ENCODE measurements around the gene XRRA1.
"Not testable (repeated sequence)": the region's sequence is repeated elsewhere in the genome, so short reads cannot be mapped to it uniquely, and the experiment has no call there.

XRRA1 gene

DNA sequence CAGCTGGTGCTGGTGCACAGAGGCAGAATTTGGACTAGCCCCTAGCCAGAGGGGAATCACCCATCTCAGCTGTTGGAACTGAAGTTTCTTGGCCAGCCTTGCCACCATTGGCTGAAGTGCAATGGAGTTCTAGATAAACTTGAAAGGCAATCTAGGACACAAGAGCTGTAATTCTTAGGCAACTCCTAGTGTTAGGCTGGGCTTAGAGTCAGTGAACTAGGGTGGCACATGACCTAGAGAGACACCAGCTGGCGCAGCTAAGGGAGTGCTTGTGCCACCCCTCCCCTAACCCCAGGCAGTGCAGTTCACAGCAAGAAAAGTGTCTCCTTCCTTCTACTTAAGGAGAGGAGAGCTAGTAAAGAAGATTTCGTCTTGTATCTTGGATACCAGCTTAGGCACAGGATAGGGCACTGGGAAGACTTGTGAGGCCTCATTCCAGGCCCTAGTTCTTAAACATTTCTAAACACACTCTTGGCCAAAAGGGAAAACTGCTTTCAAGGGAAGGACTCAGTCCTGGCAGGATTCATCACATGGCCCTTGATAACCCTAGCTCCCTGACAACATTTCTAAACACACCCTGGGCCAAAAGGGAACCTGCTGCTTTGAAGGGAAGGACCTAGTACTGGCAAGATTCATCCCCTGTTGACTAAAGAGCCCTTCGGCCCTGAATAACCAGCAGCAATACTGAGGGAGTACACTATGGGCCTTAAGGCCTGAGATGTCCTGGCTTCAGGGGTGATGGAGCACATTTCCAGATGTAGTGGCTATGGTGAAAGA, 53.4 kb downstream of the XRRA1 start:
- no peak for DNase-seq

DNA sequence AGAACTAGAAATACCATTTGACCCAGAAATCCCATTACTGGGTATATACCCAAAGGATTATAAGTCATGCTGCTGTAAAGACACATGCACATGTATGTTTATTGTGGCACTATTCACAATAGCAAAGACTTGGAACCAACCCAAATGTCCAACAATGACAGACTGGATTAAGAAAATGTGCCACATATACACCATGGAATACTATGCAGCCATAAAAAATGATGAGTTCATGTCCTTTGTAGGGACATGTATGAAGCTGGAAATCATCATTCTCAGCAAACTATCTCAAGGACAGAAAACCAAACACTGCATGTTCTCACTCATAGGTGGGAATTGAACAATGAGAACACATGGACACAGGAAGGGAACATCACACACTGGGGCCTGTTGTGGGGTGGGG, 55.9 kb downstream of the XRRA1 start:
- not testable (repeated sequence) for DNase-seq

DNA sequence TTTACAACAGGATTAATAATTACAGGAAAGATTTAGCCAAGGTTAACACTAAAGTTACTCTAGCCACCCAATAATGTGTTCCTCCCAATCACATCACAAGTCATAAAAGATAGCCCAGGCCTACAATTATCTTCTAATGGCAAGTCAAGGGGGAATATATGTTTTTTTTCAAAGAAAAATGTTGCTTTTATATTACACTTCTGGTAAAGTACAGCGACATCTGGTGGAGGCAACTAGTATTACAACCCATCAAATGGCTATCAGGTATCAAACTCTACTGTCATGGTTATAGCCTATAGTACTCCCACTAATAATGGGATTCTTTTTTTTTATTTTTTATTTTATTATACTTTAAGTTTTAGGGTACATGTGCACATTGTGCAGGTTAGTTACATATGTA, 71.8 kb downstream of the XRRA1 start:
- peak; percentile 43 for DNase-seq

DNA sequence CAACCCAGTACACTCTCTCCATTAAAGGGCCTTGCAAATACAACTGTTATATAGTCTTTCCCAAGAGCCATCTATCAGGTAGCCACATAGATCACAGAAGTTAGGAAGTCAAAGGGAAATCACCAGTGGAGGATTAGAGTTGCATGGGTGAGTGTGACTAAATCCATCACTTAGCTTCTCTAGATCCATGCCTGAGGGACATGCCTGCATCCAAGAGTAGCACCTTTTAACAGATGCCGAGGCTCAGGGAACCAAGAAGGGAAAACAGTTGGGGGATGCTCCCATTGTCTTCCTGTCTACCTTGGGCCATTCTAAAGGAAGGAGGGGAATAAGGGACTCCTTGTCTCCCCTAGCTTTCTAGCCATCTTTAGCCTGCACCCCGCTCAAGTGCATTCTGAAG, 77.9 kb downstream of the XRRA1 start:
- no peak for DNase-seq

DNA sequence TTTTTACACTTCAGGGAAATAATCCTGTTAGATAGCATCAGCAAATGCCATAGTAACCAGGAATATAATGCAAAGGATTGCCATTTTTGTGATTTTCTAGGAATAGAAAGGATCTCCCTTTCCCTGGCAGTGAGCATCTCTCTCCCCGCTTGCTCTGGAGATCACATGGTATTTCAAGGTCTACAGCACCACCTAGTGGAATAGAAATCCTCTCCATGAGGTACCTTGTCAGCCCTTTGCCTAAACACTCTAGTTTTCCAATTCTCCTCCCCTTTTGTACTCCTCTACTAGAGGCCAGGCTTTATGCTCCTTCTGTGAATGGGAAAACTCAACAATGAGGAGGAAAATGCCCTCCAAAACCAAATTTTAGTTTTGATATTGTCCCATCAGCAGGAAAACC, 78.4 kb downstream of the XRRA1 start:
- peak; percentile 26 for DNase-seq

DNA sequence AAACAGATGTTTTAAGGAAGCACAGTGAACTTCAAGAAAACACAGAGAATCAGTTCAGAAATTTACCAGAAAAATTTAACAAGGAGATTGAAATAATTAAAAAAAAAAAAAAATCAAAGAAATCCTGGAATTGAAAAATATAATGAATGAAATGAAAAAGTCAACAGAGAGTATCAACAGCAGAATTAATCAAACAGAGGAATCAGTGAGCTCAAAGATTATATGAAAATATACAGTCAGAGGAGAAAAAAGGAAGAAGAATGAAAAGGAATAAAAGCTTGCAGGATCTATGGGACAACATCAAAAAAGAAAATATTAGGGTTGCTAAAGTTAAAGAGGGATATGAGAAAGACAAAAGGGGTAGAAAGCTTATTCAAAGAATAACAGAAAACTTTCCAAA, 82.3 kb downstream of the XRRA1 start:
- DNase-seq = no peak

DNA sequence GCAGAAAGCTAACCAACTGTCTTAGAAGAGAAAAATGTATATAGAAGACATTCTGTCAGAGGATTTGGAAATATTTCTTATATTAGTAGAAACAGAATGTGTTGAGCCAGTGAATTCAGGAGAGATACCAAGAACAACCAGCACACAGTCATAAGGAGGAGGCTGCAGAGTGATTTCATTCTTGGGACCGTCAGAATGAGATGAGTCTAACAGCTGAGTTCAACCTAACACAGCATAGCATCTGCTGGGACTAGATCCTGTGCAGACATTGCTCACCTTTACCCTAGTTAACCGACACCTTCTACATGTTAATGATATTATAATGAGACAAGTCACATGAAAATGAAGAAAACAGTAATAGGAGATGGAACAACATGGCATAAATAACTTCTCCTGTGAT, 85.5 kb downstream of the XRRA1 start:
- no peak for DNase-seq

DNA sequence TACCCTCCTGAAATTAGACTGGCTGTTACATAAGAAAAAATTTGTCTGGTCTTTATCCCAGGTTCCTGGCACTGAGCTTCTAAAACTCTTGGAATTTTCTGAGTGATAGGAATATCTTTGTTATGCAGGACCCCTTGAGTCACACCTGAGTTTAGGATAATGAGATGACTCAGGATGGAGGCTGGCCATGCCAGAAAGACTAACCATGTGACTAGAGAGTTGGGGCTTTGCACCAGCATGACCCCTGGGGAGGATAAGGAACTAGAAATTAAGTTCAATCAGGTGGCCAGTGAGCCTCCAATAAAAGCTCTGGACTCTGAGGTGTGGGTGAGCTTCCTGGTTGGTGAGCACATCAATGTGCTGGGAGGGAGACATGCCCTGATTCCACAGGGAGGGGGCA, 88.1 kb downstream of the XRRA1 start:
- no peak for DNase-seq

DNA sequence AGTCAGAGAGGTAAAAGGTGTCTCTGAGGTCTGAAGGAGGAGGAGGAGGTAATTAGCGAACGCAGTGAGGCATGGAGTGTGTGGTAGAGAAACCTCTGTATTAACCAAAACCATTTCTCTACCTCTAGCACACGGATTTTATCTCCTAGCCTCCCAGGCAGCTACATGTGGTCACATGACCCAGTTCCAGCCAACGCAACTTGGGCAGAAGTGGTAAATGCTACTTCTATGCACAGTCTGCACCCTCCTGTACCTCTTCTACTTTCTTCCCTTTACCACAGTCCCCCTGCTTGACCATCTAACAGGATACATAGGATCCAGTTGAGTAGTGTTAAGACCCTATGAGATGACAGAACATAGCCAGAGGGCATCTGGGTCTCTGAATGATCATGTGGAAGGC, 95.7 kb downstream of the XRRA1 start:
- DNase-seq = no peak

DNA sequence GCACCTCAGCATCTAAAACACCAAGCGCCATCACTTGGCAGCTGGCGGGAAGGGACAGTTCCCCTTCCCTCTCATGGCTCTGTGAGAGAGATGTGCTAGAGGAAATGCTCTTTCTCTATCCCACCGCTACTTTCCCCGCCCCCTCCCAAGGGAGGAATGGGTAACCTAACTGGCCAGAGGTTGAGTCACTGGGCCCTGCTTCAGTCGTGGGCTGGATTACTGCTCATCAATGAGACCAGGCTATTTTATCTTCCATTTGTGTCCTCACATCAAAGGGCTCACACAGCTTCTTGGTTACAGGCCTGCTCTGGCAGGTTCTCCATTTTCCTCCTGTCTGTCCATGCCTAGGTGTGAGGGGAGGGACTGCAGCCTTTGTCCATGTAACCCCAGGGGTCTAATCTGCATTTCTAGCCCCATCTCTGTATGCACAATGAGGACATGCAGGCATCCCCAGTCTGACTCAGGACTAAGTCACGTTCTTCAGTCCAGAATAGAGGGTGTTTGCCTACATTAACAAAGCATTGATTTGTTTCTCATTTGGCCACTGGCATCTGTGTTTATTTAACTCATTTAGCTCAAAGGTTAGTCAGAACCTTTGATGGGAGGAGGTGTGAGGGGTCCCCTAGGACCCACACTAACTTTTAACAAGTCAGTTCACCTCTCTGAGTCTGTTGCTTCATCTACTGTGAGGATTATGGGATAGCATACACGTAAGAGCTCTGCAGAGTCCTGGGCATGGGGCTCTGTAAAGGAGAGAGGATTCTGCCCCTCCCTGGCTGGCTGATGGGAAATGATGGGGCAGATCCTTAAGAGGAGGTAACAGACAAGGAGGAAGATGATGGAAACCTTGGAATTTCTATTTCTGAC, 99.1 kb downstream of the XRRA1 start:
- peak; percentile 8 for DNase-seq

DNA sequence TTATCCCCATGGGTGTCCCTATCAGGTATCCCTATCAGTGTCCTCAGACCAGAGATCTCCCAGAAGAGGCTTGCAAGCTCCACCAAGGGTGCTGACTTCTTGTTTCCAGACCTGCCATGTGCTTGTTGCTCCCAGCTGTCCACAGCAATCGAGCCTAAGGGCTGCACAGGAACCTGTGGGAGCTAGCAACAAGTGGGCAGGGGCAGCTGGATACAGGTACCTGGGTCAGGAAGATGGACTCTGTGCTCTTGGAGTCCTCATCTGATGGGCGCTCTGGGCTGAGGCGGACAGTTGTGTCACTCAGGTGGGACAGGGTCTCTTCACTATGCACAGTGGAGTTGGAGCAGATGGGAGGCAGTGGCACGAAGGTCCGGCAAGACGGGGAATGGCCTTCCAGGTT, 101.0 kb downstream of the XRRA1 start:
- DNase-seq = no peak

DNA sequence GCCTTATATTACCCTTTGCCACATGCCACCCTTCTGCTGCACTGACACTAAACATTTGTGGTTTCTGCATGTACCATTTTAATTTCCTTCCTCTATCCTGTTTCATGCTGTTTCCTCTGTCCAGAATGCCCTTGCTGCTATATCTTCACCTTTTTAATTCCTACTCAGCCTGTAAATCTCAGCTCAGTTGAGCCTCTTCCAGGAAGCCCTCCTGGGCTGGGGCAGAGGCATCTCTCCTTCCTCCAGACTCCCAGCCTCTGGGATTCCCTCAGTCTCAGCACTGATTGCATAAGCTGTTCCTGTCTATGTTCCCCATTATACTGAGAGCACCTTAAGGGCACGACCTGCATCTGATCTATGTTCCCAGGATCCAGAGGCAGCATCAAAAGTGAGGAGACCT, 101.5 kb downstream of the XRRA1 start:
- no peak for DNase-seq

DNA sequence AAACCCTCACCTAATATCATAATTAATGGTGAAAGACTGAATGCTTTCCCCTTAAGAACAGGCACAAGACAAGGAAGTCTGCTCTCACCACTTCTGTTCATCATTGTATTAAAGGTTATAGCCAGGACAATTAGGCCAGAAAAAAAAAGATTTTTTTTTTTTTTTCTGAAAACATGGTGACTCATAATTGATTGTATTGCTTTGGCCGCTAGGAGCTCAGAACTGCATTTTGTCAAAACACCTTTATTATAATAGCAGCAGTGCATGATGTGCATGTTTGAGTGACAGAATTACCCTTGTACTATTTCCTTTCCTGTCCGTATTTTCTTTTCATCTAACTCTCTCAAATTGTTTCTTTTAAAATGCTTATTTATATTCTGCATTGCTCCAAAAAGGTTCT, 102.1 kb downstream of the XRRA1 start:
- no peak for DNase-seq

DNA sequence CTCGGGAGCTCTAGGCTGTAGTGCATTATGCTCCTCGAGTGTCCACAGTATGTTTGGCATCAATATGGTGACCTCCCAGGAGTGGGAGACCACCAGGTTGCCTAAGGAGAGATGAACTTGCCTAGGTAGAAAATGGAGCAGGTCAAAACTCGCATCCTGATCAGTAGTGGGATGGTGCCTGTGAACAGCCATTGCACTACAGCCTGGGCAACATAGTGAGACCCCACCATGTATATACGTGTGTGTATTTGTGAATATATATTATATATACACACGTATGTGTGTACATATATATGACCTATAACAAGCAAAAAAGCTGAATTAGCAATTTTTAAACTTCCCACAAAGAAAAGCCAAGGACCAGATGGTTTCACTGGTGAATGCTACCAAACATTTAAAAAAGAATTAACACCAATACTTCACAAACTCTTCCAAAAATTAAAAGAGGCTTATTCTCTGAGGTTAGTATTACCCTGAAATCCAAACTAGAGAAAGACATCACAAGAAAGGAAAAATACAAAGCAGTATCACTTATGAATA, 102.8 kb downstream of the XRRA1 start:
- DNase-seq = no peak

DNA sequence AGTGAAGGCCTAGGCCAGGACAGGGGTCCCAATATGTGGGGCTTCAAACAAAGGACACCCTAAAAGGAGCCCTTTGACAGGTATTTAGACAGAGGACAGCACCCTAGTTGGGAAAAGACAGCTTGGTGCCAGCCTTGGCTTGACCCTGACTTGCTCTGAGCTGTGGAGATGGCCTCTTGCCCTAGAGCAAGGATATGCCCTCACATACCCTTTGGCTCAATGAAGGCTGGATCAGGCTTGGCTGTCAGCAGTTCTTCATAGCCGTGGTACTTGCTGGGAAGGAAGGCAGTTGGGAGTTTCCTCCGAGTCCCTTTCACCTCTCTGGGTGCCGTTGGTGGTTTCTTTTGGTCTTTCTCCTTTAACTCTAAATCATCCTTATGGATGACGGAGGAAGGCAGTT, 104.0 kb downstream of the XRRA1 start:
- DNase-seq = no peak

DNA sequence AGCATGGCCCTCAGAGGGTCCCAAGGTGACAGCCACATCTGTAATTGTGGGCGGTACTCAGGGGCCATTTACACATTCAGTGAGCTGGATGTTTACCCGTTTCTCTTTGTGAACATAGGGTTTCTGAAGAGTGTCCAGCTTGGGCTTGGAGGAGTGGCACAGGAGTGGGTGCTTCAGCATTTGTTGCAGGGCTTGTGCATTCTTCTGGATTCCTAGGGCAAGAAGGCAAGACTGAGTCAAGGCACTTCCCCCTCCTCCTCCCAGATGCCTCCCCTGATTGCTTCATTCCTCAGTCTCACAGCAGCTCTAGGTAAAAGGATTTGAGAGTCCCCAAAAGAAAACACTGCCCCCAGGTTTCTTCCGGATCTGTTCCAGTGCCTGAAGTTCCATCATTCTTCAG, 104.8 kb downstream of the XRRA1 start:
- no peak for DNase-seq

DNA sequence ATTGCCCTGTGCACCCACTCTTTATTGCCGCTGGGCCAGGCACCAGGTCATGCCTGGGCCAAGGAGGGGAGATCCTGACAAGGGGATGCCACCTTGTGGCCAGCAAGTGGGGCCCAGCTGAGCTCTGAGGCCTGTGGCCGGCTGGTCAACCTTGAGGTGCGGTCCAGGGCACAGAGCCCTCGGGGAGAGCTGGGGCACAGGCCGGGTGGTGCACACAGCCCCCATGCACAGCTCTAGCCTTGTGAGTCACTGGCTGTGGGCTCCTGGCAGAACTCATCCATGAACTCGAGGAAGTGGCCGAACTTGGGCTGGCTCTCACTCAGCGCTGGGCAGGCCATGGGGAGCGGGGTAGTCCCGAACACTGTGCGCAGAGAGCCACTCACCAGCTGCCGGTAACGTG, 105.9 kb downstream of the XRRA1 start:
- DNase-seq = no peak

DNA sequence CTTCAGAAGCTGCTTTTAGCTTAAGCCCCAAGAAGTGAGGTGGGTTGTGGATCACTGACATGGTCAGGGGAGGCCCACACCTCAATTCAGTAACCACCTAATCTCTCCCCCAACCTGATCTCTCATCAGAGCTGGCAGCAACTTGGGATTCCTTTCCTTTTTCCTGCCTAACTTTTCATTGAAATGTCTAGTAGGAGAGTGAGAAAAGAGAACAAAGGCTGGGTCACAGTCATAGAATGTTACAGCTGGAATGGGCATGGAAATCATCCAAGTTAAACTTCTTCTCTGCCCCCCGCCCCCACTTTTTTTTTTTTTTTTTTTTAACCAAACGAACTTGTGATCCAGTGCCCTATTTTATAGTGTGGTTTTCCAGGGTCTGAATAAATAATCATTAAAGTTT, 108.4 kb downstream of the XRRA1 start:
- no peak for DNase-seq

DNA sequence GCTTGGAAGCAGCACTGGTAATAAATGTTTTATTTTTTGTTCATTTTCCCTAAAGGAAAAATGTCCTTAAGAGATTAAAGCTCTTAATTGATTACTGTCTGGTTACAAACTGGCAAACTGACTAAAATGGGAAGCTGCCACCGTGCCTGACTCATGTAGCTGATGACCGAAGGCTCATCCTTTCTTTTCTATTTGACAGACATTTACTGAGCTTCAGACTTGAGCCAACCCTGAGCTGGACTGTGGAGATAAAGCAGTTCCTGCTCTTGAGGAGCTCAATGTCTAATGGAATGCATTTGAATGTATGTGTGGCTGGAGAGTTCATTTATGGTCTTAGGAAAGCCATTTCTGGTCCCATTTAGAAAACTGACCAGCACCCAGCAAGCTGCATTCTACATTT, 108.9 kb downstream of the XRRA1 start:
- DNase-seq = no peak

DNA sequence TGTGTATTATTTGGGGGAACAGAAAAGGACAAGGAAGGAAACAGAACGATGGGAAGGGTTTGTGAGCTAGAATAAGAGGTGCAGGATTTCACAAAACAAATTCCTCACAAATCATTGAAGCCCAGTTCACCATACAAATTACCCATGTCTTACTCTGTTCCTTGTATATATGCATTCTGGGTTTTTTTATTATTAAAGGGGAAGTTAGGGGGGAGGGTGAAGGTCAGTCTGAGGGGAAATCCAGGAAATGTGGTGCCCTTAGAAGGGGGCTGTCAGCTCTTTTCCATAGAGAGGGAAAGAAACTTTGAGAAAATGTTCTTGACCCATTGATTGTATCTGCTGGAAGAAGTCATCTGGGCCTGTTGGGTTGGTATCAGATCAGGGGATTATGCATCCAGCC, 109.4 kb downstream of the XRRA1 start:
- no peak for DNase-seq

DNA sequence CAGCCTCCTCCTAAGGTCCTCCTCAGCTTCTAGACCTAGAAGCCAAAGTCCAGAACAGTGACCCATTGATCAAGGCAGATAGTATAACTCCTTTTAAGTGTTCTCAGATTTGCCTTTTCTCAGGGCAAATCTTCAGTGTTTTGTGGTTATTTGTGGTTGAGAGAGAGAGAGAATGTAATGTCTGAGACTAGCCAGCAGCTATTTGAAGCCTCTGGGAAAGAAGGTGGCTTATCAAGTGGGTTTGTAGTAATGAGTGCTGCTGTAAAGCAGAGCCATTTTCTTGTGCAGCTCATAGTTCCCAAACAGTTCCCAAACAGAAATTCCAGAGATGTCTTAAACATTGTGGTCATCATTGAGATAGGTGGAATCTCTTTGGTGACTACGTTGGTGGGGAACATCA, 110.7 kb downstream of the XRRA1 start:
- no peak for DNase-seq

DNA sequence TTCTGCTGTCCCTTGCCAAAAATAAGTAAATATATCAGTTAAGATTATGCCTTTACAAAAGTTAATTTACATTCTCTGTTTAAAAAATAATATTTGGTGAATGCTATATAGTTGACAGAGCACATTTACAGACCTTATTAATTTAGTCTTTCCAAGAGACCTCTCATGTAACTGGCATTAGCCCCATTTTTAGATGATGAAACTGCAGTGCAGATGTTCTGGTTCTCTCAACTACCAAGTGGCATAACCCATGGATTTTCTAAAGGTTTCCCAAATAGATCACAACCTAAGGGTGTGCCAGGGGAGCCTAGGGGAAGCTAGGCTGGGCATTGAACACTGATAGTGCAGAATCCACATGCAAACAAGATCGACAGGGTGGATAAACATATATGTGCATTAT, 111.7 kb downstream of the XRRA1 start:
- no peak for DNase-seq

DNA sequence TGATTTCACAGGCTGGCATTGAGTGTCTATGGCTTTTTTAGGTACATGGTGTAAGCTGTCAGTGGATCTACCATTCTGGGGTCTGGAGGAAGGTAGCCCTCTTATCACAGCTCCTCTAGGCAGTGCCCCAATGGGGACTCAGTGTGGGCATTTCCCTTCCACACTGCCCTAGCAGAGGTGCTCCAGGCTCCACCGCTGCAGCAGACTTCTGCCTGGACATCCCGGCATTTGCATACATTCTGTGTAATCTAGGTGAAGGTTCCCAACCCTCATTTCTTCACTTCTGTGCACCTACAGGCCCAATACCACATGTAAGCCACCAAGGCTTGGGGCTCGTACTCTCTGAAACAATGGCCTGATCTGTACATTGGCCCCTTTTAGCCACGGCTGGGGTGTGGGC, 122.0 kb downstream of the XRRA1 start:
- no peak for DNase-seq

DNA sequence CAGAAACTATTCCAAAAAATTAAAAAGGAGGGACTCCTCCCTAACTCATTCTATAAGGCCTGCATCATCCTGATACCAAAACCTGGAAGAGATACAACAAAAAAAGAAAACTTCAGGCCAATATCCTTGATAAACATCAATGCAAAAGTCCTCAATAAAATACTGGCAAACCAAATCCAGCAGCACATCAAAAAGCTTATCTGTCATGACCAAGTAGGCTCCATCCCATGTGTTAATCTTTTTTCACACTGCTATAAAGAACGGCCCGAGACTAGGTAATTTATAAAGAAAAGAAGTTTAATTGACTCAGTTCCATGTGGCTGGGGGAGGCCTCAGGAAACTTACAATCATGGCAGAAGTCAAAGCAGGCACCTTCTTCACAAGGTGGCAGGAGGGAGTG, 123.3 kb downstream of the XRRA1 start:
- not testable (repeated sequence) for DNase-seq

Measured in RPMI8226 (cell line).